HL-60 (cell line): ENCODE measurements around the gene CAV3.

Source experiments
- DNase-seq, 2 experiments: peaks; one replicate each; pipeline ENCODE4 v3.0.0-alpha.2; 2010 to 2020; ENCODE audit warnings: low read depth in 1 of 2, low spot score in 1 of 2
- H3K27ac ChIP-seq: fragments of 250-450 bp; sonication (Bioruptor Pico); replicated peaks from 2 replicates; pipeline ENCODE4 v1.5.1; 2020; ENCODE audit warnings: mild to moderate bottlenecking, moderate library complexity
- H3K27me3 ChIP-seq: fragments of 250-450 bp; sonication (Bioruptor Pico); 2 replicates; pipeline ENCODE4 v1.5.1; 2021; ENCODE audit warnings: mild to moderate bottlenecking, moderate library complexity; ENCODE audit not compliant: insufficient read depth, poor library complexity, severe bottlenecking
- H3K4me3 ChIP-seq: replicated peaks from 2 replicates; pipeline ENCODE4 v1.5.1; 2011; ENCODE audit warnings: mild to moderate bottlenecking, control low read depth, low read length; ENCODE audit not compliant: insufficient read depth
- GABPA ChIP-seq: IDR thresholded peaks from 2 replicates; pipeline ENCODE4 v1.6.1; 2012; ENCODE audit warnings: low read depth
- POLR2AphosphoS5 ChIP-seq: IDR thresholded peaks from 2 replicates; pipeline ENCODE4 v1.6.1; 2012; ENCODE audit warnings: low read depth
- SPI1 ChIP-seq: IDR thresholded peaks from 2 replicates; pipeline ENCODE4 v1.6.1; 2012; ENCODE audit warnings: low read depth, mild to moderate bottlenecking, borderline replicate concordance
- TF ChIP-seq, protein P1 (sequence below): IDR thresholded peaks from 2 replicates; pipeline ENCODE4 v1.6.1; 2012; ENCODE audit warnings: low read depth; ENCODE audit not compliant: insufficient replicate concordance
- TF ChIP-seq, protein P2 (sequence below): IDR thresholded peaks from one replicate; pipeline ENCODE4 v1.5.1; 2011; ENCODE audit warnings: low read length, control low read depth, inconsistent platforms; ENCODE audit not compliant: insufficient read depth

The CAV3 gene

GRCh38 chr3:8765528-8765927, 31.9 kb downstream of the CAV3 start:
- TF ChIP-seq, protein P1, sequence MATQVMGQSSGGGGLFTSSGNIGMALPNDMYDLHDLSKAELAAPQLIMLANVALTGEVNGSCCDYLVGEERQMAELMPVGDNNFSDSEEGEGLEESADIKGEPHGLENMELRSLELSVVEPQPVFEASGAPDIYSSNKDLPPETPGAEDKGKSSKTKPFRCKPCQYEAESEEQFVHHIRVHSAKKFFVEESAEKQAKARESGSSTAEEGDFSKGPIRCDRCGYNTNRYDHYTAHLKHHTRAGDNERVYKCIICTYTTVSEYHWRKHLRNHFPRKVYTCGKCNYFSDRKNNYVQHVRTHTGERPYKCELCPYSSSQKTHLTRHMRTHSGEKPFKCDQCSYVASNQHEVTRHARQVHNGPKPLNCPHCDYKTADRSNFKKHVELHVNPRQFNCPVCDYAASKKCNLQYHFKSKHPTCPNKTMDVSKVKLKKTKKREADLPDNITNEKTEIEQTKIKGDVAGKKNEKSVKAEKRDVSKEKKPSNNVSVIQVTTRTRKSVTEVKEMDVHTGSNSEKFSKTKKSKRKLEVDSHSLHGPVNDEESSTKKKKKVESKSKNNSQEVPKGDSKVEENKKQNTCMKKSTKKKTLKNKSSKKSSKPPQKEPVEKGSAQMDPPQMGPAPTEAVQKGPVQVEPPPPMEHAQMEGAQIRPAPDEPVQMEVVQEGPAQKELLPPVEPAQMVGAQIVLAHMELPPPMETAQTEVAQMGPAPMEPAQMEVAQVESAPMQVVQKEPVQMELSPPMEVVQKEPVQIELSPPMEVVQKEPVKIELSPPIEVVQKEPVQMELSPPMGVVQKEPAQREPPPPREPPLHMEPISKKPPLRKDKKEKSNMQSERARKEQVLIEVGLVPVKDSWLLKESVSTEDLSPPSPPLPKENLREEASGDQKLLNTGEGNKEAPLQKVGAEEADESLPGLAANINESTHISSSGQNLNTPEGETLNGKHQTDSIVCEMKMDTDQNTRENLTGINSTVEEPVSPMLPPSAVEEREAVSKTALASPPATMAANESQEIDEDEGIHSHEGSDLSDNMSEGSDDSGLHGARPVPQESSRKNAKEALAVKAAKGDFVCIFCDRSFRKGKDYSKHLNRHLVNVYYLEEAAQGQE: no peak
- TF ChIP-seq SPI1 (no peak), GABPA (no peak), POLR2AphosphoS5 (no peak)
- TF ChIP-seq, protein P2, sequence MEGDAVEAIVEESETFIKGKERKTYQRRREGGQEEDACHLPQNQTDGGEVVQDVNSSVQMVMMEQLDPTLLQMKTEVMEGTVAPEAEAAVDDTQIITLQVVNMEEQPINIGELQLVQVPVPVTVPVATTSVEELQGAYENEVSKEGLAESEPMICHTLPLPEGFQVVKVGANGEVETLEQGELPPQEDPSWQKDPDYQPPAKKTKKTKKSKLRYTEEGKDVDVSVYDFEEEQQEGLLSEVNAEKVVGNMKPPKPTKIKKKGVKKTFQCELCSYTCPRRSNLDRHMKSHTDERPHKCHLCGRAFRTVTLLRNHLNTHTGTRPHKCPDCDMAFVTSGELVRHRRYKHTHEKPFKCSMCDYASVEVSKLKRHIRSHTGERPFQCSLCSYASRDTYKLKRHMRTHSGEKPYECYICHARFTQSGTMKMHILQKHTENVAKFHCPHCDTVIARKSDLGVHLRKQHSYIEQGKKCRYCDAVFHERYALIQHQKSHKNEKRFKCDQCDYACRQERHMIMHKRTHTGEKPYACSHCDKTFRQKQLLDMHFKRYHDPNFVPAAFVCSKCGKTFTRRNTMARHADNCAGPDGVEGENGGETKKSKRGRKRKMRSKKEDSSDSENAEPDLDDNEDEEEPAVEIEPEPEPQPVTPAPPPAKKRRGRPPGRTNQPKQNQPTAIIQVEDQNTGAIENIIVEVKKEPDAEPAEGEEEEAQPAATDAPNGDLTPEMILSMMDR: no peak
- Histone ChIP-seq H3K27me3 (peaks cover 34% of the 10 kb centered on the region), H3K27ac (no peak overlapping the region), H3K4me3 (no peak overlapping the region)
- no peak for DNase-seq

GRCh38 chr3:8766148-8766547, 32.5 kb downstream of the CAV3 start:
- Histone ChIP-seq H3K4me3 (no peak overlapping the region), H3K27me3 (peaks cover 38% of the 10 kb centered on the region), H3K27ac (no peak overlapping the region)
- TF ChIP-seq, protein P2: no peak
- TF ChIP-seq POLR2AphosphoS5: no peak
- TF ChIP-seq, protein P1: no peak
- TF ChIP-seq GABPA: no peak
- TF ChIP-seq SPI1: no peak
- DNase-seq: no peak

GRCh38 chr3:8767256-8767666, 33.7 kb downstream of the CAV3 start:
- TF ChIP-seq SPI1 (no peak), GABPA (no peak), POLR2AphosphoS5 (no peak)
- TF ChIP-seq, protein P2: no peak
- TF ChIP-seq, protein P1: no peak
- peaks cover 39% of the 10 kb centered on the region for H3K27me3 ChIP-seq
- DNase-seq: no peak
- no peak overlapping the region for H3K4me3 ChIP-seq
- no peak overlapping the region for H3K27ac ChIP-seq
